OCI-LY3 (cell line): ENCODE measurements around the gene GPER1.

Experiments
- H2AFZ ChIP-seq: fragments of 200-600, 300-600 bp; shearing (Covaris generic); 2 replicates; pipeline ENCODE4 v1.6.0; 2014; ENCODE audit warnings: antibody characterized with exemption, low read depth, low read length
- H3K27ac ChIP-seq: fragments of 200-600, 300-600 bp; sonication (generic); 2 replicates; pipeline ENCODE4 v1.5.1; 2014; ENCODE audit warnings: mild to moderate bottlenecking, low read length, moderate library complexity, mixed read lengths
- H3K27me3 ChIP-seq: fragments of 200-600, 300-600 bp; sonication (generic); 2 replicates; pipeline ENCODE4 v1.6.1; 2014; ENCODE audit warnings: low read depth, low read length, mixed read lengths
- H3K36me3 ChIP-seq: fragments of 200-600, 300-600 bp; sonication (generic); replicated peaks from 2 replicates; pipeline ENCODE3; 2014; ENCODE audit warnings: low read depth, low read length, mixed read lengths
- H3K4me1 ChIP-seq: fragments of 300-600, 200-600 bp; sonication (generic); 2 replicates; pipeline ENCODE4 v1.6.1; 2014; ENCODE audit warnings: low read length, mixed read lengths
- H3K4me2 ChIP-seq: fragments of 200-600, 300-600 bp; sonication (generic); 2 replicates; pipeline ENCODE4 v1.6.1; 2014; ENCODE audit warnings: low read length, mixed read lengths
- H3K4me3 ChIP-seq: fragments of 300-600, 200-600 bp; sonication (generic); 2 replicates; pipeline ENCODE4 v1.5.1; 2014; ENCODE audit warnings: antibody characterized with exemption, mild to moderate bottlenecking, low read length, moderate library complexity
- H3K79me2 ChIP-seq: fragments of 300-600, 200-600 bp; shearing (Covaris generic); 2 replicates; pipeline ENCODE4 v1.6.1; 2014; ENCODE audit warnings: mild to moderate bottlenecking, low read length, mixed read lengths
- H3K9ac ChIP-seq: fragments of 300-600, 200-600 bp; shearing (Covaris generic); 2 replicates; pipeline ENCODE4 v1.6.0; 2014; ENCODE audit warnings: mild to moderate bottlenecking, low read length, moderate library complexity
- H3K9me3 ChIP-seq: fragments of 200-600, 300-600 bp; shearing (Covaris generic); 2 replicates; pipeline ENCODE4 v1.6.1; 2014; ENCODE audit warnings: low read length, mixed read lengths; ENCODE audit not compliant: insufficient read depth
- H4K20me1 ChIP-seq: fragments of 200-600, 300-600 bp; sonication (generic); 2 replicates; pipeline ENCODE4 v1.6.1; 2016; ENCODE audit warnings: low read length, mixed read lengths; ENCODE audit not compliant: insufficient read depth
- EZH2phosphoT487 ChIP-seq: fragments of 200-600 bp; shearing (Covaris generic); IDR thresholded peaks from 2 replicates; pipeline ENCODE4 v1.6.1; 2018; ENCODE audit warnings: antibody characterized with exemption, mixed run types, low read depth
- TF ChIP-seq, protein P1 (sequence below): fragments of 200-600, 300-600 bp; sonication (generic); IDR thresholded peaks from 2 replicates; pipeline ENCODE4 v1.5.1; 2014; ENCODE audit warnings: antibody characterized with exemption, low read length, low read depth

The GPER1 gene

GRCh38 chr7:1090686-1091643 lies 3.1 kb downstream of the GPER1 start:
- peaks cover 36% of the 10 kb centered on the region for H3K4me1 ChIP-seq
- no peak overlapping the region for H3K9ac ChIP-seq
- peaks cover 9% of the 10 kb centered on the region; the same call in 1 of the 2 replicates for H3K79me2 ChIP-seq
- TF ChIP-seq, protein P1, sequence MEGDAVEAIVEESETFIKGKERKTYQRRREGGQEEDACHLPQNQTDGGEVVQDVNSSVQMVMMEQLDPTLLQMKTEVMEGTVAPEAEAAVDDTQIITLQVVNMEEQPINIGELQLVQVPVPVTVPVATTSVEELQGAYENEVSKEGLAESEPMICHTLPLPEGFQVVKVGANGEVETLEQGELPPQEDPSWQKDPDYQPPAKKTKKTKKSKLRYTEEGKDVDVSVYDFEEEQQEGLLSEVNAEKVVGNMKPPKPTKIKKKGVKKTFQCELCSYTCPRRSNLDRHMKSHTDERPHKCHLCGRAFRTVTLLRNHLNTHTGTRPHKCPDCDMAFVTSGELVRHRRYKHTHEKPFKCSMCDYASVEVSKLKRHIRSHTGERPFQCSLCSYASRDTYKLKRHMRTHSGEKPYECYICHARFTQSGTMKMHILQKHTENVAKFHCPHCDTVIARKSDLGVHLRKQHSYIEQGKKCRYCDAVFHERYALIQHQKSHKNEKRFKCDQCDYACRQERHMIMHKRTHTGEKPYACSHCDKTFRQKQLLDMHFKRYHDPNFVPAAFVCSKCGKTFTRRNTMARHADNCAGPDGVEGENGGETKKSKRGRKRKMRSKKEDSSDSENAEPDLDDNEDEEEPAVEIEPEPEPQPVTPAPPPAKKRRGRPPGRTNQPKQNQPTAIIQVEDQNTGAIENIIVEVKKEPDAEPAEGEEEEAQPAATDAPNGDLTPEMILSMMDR: no peak
- TF ChIP-seq EZH2phosphoT487: no peak
- no peak overlapping the region for H3K4me2 ChIP-seq
- H3K27me3 ChIP-seq: no peaks in the 10 kb centered on the region
- H3K27ac ChIP-seq: no peak overlapping the region
- no peaks in the 10 kb centered on the region for H3K9me3 ChIP-seq
- H3K4me3 ChIP-seq: no peak overlapping the region
- H4K20me1 ChIP-seq: no peaks in the 10 kb centered on the region
- no peak overlapping the region for H2AFZ ChIP-seq
- H3K36me3 ChIP-seq: peaks cover 4% of the 10 kb centered on the region

DNA sequence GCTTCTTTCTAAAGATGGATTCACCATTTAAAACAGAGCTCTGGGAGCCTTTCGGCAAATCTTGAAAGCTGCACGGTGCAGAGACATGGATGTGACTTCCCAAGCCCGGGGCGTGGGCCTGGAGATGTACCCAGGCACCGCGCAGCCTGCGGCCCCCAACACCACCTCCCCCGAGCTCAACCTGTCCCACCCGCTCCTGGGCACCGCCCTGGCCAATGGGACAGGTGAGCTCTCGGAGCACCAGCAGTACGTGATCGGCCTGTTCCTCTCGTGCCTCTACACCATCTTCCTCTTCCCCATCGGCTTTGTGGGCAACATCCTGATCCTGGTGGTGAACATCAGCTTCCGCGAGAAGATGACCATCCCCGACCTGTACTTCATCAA lies 3.7 kb downstream of the GPER1 start:
- Histone ChIP-seq H3K4me1 (peaks cover 36% of the 10 kb centered on the region), H4K20me1 (no peaks in the 10 kb centered on the region), H3K79me2 (peaks cover 13% of the 10 kb centered on the region), H3K27me3 (no peaks in the 10 kb centered on the region), H3K4me2 (no peak overlapping the region), H3K9me3 (no peaks in the 10 kb centered on the region), H3K9ac (no peak overlapping the region), H3K36me3 (peaks cover 4% of the 10 kb centered on the region), H3K4me3 (no peak overlapping the region), H3K27ac (no peak overlapping the region), H2AFZ (no peak overlapping the region)
- TF ChIP-seq EZH2phosphoT487: no peak
- TF ChIP-seq, protein P1: no peak

- H3K4me3 ChIP-seq: no peak overlapping the region
- peaks cover 39% of the 10 kb centered on the region for H3K4me1 ChIP-seq
- H3K27ac ChIP-seq: no peak overlapping the region
- no peak overlapping the region for H3K4me2 ChIP-seq
- no peak overlapping the region for H2AFZ ChIP-seq
- no peak for TF ChIP-seq EZH2phosphoT487
- TF ChIP-seq, protein P1: no peak
- peaks cover 4% of the 10 kb centered on the region for H3K36me3 ChIP-seq
- no peak overlapping the region for H3K9ac ChIP-seq
- peaks cover 13% of the 10 kb centered on the region for H3K79me2 ChIP-seq
- no peaks in the 10 kb centered on the region for H3K9me3 ChIP-seq
- H4K20me1 ChIP-seq: no peaks in the 10 kb centered on the region
- no peaks in the 10 kb centered on the region for H3K27me3 ChIP-seq
Observed at GRCh38 chr7:1092161-1092632, 4.3 kb downstream of the GPER1 start.

GRCh38 chr7:1092806-1093501 lies 5.0 kb downstream of the GPER1 start:
- no peaks in the 10 kb centered on the region for H3K27me3 ChIP-seq
- peaks cover 32% of the 10 kb centered on the region for H3K4me1 ChIP-seq
- peaks cover 11% of the 10 kb centered on the region; the same call in 1 of the 2 replicates for H3K79me2 ChIP-seq
- H3K9ac ChIP-seq: no peak overlapping the region
- TF ChIP-seq, protein P1: no peak
- TF ChIP-seq EZH2phosphoT487: no peak
- no peaks in the 10 kb centered on the region for H4K20me1 ChIP-seq
- H3K4me3 ChIP-seq: no peak overlapping the region
- H3K27ac ChIP-seq: no peak overlapping the region
- H2AFZ ChIP-seq: no peak overlapping the region
- H3K9me3 ChIP-seq: no peaks in the 10 kb centered on the region
- peaks cover 5% of the 10 kb centered on the region for H3K36me3 ChIP-seq
- no peak overlapping the region for H3K4me2 ChIP-seq
